ENCODE data around the gene NCBP1.

The NCBP1 gene

GRCh38 chr9:97627624-97628023, 6.0 kb upstream of the NCBP1 start:
- DNase-seq = no peak

GRCh38 chr9:97628668-97629067, 5.0 kb upstream of the NCBP1 start:
- DNase-seq = no peak

DNA sequence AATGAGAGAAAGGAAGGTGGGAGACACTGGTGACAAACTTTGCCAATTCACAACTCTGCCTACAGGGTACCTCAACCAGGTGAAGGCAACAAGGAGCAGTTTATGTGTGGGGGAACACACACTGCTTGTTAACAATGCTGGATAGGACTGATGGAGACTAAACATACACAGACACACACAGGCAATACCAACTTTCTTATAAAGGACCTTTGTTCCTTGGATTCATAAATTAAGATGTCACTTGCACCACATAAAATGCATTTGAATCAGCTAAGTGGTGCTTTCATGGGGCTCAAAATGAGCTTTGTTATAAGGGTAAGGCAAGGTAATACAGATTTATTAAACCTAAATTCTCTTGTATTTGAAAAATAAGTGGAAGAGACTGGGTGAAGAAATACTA, 4.5 kb upstream of the NCBP1 start:
- no peak for DNase-seq

- no peak for DNase-seq
These were observed 3.0 kb upstream of the NCBP1 start for GRCh38 chr9:97630591-97630990.

- DNase-seq = peak; percentile 19
These were observed 1.2 kb upstream of the NCBP1 start for GRCh38 chr9:97632248-97632984.

- DNase-seq = no peak
These were observed 354 bp downstream of the NCBP1 start for GRCh38 chr9:97633859-97634490.

DNA sequence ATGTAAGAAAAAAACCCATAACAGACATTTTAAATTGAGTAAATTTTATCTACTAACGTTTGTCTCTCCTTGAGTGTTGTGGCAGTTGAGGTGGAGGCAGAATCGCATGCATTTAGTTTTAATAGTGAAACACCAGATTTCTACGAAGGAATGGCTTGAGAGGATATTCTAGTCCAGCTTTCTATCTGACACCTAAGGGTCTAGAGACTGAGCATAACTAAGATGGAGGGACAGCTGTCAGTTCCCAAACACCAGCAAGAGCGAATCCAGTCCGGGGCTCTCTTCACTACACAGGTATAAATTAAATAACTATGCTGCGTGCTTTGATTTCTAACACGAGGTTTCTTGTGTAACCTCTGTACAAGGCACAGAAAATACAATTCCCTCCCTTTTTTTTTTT, 1.4 kb downstream of the NCBP1 start:
- no peak for DNase-seq

GRCh38 chr9:97636903-97637302, 3.3 kb downstream of the NCBP1 start:
- no peak for DNase-seq

GRCh38 chr9:97638666-97639065, 5.0 kb downstream of the NCBP1 start:
- no peak for DNase-seq

DNA sequence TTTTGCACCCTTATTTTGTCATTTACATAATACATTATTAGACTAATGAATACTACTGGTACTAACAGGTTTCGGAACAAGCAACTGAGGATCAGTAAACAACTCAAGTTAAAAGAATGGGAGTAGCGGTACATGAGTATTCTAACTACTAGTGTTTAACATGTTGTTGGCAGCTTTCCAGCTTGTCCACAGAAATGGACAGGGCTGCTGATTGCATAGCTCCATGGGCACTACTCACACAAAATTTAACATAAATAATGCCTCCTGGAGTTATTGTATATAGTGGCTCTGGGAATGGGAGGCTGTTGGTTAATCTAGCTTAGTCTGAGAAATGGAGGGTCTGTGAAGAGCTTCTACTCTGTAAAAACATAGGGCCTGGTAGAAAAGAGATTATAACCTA, 6.7 kb downstream of the NCBP1 start:
- no peak for DNase-seq

DNA sequence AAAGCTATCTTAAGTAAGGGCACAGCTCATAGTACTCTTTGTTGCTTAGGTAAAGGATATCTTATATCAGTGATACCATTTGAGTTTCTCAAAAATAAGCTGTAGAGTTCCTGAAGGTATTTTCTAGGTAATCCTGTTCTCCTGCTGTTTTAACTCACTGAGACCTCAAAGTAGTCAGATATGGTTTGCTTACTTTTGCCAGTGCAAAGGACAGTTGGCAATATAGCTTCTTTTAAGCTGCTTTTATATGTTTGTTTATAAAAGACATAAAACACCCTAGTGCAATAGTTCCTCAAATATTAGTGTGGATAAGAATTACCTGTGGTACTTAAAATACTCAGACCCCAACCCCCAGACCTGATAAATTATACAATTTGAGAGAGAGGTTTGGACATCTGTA, 12.1 kb downstream of the NCBP1 start:
- no peak for DNase-seq

GRCh38 chr9:97647996-97648395, 14.4 kb downstream of the NCBP1 start:
- DNase-seq = no peak

DNA sequence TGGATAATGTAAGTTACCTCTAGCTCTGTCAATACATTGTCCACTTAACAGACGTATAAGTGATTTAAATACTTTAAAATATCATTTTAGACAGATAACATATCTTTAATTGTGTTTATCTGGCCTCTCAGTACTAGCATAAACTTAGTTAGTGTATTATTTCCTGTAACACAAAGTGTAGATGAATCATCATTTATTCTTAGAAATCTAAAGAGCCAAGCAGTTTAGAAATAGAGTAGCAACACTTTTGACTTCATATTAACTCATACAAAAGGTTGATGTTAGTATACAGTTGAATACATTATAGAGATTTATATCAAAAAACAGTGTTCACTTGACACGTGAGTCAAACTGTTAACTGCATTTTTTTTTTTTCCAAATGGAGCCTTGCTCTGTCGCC, 18.0 kb downstream of the NCBP1 start:
- no peak for DNase-seq

DNA sequence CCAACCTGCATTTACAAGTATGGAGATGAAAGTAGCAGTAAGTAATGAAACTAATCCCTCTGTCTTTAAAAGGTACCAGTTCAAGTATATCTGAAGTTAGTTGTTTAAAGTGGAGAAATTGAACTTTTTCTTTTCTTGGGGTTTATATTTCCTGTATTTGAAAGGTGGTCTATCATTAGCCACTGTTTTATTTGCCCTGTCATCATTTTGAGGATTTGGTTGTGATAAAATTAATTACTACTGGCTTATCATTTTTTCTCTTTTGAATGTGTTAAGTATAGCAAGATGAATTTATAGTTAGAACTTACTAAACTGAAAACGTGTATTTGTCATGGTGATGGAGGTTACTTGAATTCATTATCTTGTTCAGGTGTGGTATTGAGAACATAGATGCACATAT, 25.1 kb downstream of the NCBP1 start:
- no peak for DNase-seq

- DNase-seq = no peak
These were observed 26.1 kb downstream of the NCBP1 start for GRCh38 chr9:97659771-97660170.

- no peak for DNase-seq
These were observed 26.7 kb downstream of the NCBP1 start for GRCh38 chr9:97660340-97660739.

- DNase-seq = no peak
These were observed 27.2 kb downstream of the NCBP1 start for GRCh38 chr9:97660847-97661246.

DNA sequence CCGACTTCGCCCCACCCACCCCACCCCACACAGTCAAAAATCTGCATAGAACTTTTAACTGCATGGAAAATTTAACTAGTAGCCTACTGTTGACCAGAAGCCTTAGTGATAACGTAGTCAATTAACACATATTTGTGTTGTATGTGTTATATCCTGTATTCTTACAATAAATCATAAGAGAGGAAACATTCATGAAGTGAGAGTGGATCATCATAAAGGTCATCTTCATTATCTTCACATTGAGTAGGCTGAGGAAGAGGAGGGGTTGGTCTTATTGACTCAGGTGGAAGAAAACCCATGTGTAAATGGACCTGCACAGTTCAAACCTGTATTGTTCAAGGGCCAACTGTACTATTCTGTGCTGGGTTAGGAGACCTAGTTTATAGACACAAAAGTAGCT, 32.1 kb downstream of the NCBP1 start:
- no peak for DNase-seq

DNA sequence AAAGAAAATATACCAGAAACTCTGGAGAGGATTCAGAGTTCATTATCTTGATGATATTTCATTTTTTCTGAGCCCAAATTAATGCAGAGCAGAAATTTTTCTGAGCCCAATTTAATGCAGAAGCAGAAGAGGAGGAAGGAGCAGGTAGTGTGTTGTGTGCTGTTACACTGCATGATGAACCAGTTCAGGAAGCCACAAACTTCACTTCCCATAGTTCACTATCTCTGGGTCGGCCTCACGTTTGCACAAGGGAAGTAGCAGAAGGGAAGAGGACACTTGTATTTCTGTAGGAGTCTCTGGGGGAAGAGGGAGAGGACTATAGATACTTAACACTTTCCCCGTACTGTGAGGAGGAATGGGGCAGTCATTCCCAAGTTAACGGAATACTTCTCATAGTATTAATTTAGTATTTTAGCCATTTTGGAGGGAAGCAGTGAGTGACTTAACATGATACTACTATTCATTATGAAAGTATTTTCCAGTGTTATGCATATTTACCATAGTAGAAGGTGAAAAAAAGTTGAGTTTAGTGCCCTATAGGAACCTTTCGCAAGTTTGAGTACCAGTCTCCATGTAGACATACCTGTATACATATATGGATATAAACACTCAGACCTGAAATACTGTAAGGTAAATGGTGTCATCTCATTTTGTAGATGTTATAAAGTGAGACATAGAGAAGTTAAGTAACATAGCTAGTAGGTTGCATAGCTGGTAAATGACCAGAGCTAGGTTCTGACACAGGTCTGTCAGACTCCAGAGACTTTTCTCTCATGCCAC, 33.5 kb downstream of the NCBP1 start:
- DNase-seq = no peak

DNA sequence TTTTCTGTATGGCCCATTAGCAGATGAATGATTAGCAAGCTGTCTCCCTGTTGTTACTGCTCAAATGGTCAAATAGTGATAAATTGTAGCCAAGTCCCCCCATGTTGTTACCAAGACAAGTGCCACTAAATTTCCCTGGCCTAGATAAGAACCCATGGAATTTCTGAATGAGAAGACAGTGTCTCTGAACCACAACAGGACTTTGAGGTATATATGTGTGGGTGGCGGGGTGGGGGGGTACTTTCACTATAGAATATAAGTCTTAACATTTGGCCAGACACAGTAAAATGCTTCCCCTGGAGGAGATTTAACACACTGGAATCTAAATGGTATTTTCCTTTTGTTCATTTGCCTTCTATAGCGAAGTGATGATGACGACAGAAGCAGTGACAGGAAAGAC, 34.9 kb downstream of the NCBP1 start:
- no peak for DNase-seq

GRCh38 chr9:97670586-97670985, 37.0 kb downstream of the NCBP1 start:
- DNase-seq = no peak

GRCh38 chr9:97672403-97672802, 38.8 kb downstream of the NCBP1 start:
- DNase-seq = no peak

DNA sequence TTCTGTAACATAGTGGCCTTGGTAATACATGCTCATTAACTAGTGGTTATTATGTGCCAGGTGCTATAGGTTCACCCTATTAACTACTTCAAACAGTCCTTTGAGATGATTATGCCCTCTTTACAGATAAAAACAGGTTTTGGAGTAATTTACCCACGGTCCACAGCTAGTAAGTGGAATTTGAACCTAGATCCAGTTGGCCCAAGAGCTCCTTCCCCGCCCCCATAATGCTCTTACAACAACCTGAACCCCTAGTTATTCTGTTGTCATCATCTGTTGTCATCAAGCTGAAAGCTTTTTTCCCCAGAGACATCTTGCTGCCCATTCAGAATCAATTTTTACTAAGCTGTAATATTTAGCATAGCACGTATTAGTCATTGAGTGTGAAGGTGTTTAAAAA, 40.3 kb downstream of the NCBP1 start:
- no peak for DNase-seq

- DNase-seq = no peak
These were observed 42.0 kb downstream of the NCBP1 start for GRCh38 chr9:97675655-97676054.
